HCEC 1CT (cell line): ENCODE data around the gene GALR3.
A peak's percentile ranks its signal among the peaks of the same experiment; 100 is the strongest.
"Not testable (repeated sequence)": the region's sequence is repeated elsewhere in the genome, so short reads cannot be mapped to it uniquely, and the experiment has no call there.

ENCODE experiments used
- DNase-seq: peaks from one replicate; pipeline ENCODE4 v3.0.0-alpha.2; 2017

GALR3 gene

GRCh38 chr22:37823134-37823985 is at the start of gene GALR3:
GALR3 (plus strand) TSS chr22:37823382; CDS start chr22:37823407, 25 bp downstream.
- no peak for DNase-seq

GRCh38 chr22:37774728-37775127 is 48.5 kb upstream of the GALR3 start:
- no peak for DNase-seq

GRCh38 chr22:37775785-37776638 is 47.2 kb upstream of the GALR3 start:
- DNase-seq = peak; percentile 95

- no peak for DNase-seq
Measured at GRCh38 chr22:37776639-37777005, 46.6 kb upstream of the GALR3 start.

DNA sequence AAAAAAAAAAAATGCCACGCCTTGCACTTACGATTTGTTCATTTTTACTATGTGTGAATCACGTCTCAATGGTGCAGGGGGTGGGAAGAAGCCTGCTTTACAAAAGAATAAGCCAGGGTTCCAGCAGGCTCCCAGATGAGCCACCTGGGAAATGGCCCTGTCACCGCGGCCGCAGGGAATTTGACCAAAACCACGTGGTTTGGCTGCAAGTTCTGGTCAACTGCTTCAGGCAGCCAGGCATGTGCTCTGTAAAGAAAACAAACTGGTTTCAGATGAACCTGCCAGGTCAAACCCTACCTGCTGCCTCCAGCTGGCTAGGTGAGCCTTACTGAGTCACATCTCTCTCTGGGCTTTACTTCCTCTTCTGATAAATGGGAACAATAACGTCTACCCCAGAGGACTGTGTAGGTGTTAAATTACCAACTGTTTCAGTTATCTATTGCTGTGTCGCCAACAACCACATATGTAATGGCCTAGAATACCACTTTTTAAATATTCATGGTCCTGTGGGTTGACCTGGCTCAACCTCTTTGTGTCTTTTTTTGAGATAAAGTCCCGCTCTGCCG is 46.0 kb upstream of the GALR3 start:
- peak; percentile 88 for DNase-seq

DNA sequence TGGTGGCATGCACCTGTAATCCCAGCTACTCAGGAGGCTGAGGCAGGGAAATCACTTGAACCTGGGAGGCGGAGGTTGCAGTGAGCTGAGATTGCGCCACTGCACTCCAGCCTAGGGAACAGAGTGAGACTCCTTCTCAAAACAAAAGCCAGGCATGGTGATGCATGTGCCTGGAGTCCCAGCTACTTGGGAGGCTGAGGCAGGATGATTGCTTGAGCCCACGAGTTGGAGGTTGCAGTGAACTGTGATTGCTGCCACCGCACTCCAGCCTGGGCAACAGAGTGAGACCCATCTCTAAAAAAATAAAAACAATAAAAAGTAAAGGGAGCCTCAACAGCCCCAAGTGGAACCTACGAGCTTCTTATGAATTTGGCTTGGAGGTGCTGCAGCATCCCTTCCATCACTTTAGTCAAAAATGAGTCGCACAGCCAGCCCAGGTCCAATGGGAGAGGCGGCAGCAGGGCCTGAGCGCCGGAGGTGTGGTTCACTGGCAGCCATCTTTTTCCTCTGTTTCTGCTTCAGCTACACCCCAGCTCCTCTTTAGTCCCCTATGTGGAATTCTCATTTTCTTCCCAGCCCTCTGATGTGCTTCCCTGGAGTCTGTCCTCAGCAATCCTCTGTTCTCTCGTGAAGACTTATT is 44.7 kb upstream of the GALR3 start:
- DNase-seq = no peak

- no peak for DNase-seq
Measured at GRCh38 chr22:37781434-37782059, 41.6 kb upstream of the GALR3 start.

GRCh38 chr22:37782340-37783168 is 40.6 kb upstream of the GALR3 start:
- DNase-seq = peak; percentile 63

- no peak for DNase-seq
Measured at GRCh38 chr22:37784829-37785495, 38.2 kb upstream of the GALR3 start.

- DNase-seq = no peak
Measured at GRCh38 chr22:37790234-37790633, 32.9 kb upstream of the GALR3 start.

DNA sequence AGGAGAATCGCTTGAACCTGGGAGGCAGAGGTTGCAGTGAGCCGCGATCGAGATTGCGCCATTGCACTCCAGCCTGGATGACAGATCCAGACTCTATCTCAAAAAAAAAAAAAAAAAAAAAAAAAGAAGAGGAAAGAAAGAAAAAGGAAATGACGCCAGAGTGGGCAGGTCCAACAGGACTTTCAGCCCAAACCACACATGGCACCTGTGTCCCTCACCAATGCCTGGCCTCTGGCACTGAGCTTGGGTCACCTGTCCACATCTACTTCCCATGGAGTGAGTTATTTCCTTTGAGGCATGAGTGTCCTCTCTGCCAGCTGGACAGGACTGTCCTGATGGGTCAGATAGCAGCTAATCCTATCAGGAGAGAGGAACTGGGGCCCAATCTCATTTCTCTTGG is 30.7 kb upstream of the GALR3 start:
- no peak for DNase-seq

- DNase-seq = no peak
Measured at GRCh38 chr22:37794376-37794775, 28.8 kb upstream of the GALR3 start.

GRCh38 chr22:37796079-37796478 is 27.1 kb upstream of the GALR3 start:
- no peak for DNase-seq

- not testable (repeated sequence) for DNase-seq
Measured at GRCh38 chr22:37797259-37797658, 25.9 kb upstream of the GALR3 start.

GRCh38 chr22:37797874-37798500 is 25.2 kb upstream of the GALR3 start:
- DNase-seq = no peak

DNA sequence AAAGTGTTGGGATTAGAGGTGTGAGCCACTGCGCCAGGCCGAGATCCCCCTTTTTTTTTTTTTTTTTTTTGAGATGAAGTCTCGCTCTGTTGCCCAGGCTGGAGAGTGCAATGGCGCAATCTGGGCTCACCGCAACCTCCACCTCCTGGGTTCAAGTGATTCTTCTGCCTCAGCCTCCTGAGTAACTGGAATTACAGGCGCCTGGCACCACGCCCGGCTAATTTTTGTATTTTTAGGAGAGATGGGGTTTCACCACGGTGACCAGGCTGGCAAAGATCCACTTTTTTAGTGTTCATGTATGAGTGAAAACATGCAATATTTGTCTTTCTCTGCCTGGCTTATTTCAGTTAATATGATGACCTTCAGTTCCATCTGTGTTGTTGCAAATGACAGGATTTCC is 23.2 kb upstream of the GALR3 start:
- DNase-seq = not testable (repeated sequence)

GRCh38 chr22:37801946-37802309 is 21.3 kb upstream of the GALR3 start:
- no peak for DNase-seq

DNA sequence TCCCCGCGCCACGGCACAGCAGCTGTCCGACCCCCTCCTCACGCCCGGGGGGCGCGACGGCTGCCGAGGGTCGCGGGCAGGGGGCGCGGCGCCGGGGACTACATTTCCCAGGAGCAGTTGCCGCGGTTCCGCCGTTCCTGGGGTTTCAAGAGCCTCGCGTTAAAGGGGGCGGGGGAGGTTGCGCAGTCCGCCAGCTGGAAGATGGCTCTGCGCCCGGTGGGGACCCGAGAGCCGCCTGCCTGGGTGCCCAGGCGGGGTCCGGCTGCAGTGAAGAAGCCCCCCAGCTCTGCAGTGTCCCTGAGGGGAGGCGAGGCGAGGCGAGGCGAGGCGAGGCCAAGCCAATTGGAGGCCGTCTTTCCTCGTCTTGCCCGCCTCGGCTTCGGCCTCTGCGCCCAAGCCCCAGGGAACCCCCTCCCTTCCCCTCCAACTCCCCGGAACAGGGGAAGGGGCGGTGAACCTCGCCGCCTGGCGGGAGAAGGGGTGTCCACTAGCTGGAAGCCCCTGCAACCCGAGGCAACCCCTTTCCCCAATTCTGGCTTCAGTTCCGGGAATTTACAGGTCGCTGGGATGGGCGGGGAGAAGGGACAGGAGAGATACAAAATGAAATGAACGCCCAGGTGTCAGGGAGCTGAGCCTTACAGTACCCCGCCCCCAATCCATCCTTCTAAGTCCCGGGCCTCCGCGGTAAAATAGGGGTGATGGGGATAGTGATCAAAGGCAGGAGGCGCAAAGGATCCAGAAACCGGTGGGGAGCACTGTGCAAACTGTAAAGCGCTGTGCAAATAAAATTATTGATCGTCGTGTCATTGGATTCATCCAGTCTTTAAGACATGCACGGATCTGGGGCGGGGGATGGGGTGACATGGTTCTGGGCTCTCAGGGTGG is 20.6 kb upstream of the GALR3 start:
- DNase-seq = no peak

- DNase-seq = no peak
Measured at GRCh38 chr22:37803195-37803638, 20.0 kb upstream of the GALR3 start.
